ENCODE data around the gene EIF3B.
"Not testable (repeated sequence)": the region's sequence is repeated elsewhere in the genome, so short reads cannot be mapped to it uniquely, and the experiment has no call there.

The EIF3B gene

DNA sequence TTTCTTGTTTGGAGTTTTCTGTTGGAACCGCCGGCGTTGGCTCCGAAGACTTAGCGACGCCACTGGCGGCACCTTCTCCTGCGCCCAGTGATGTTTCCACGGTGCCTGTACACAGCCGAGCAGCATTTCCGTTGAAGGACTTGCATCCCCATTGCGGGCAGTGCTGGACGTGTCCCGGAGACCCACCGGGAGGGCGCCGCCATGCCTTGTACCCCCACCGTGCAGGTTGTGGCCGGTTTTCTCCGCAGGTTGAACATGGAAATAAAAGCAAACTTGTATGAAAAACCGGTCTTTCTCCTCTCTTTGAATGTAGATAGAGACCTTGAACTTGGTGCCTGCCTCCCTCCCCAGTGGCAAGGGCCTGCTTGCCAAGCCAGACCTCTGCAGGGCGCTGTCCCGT lies 25.8 kb downstream of the EIF3B start:
- Mint-ChIP-seq H3K4me3 (no peak overlapping the region), H3K27me3 (no peaks in the 10 kb centered on the region), H3K9me3 (no peaks in the 10 kb centered on the region), H3K27ac (no peak overlapping the region), H3K4me1 (peaks cover 21% of the 10 kb centered on the region)
- ATAC-seq (no peak), DNase-seq (no peak)

DNA sequence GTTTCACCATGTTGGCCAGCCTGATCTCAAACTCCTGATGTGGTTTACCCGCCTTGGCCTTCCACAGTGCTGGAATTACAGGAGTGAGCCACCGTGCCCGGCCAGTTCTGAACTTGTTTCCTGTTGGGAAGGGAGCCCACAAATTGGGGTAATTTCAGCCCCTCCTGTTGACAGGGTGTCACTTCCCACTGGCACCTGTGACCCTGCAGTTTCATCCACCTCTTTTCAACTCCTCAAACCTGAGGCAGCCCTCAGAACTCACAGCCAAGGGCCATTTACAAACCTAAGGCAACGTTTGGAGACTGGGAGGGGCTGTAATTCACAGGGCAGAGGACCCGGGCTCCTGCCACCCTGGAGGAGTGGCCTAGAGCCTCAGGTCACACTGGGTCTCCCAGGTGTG lies 26.6 kb downstream of the EIF3B start:
- no peak for ATAC-seq
- Mint-ChIP-seq H3K4me1 (peaks cover 21% of the 10 kb centered on the region), H3K27me3 (no peaks in the 10 kb centered on the region), H3K9me3 (no peaks in the 10 kb centered on the region), H3K27ac (no peak overlapping the region), H3K4me3 (no peak overlapping the region)
- DNase-seq = no peak

DNA sequence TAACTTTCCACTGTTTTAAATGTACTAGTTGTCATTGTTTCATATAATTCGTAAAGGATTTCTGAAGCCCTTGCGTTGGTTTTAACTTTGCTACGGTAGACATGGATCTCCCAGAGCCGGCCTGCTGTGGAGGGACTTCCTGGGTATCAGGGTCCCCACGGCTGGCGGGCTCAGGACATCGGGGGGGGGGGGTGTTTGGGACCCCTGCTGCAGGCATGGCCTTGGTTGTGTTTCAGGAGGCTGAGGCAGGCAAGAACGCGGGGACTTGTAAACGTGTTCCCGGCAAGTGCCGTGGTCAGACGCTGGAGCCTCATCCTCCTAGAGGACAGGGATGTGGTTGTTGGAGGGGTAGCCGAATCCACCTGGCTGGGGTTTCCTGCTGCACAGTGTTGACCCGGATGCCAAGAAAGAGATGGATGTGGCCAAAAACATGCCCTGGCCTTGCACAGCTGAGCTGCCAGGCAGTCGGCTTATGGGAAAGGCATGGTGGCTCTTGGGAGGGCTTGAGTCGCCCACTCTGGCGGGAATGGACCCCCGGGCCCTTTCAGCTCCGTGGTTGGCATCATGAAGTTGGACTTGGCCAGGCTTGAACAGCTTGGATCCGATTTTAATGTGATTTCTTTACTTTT lies 27.4 kb downstream of the EIF3B start:
- ATAC-seq (no peak), DNase-seq (no peak)
- H3K4me1 Mint-ChIP-seq = peaks cover 18% of the 10 kb centered on the region
- H3K27ac Mint-ChIP-seq = peak overlapping the region in 1 of 2 donors; percentile 76
- no peak overlapping the region for H3K4me3 Mint-ChIP-seq
- H3K27me3 Mint-ChIP-seq = no peaks in the 10 kb centered on the region
- no peaks in the 10 kb centered on the region for H3K9me3 Mint-ChIP-seq

DNA sequence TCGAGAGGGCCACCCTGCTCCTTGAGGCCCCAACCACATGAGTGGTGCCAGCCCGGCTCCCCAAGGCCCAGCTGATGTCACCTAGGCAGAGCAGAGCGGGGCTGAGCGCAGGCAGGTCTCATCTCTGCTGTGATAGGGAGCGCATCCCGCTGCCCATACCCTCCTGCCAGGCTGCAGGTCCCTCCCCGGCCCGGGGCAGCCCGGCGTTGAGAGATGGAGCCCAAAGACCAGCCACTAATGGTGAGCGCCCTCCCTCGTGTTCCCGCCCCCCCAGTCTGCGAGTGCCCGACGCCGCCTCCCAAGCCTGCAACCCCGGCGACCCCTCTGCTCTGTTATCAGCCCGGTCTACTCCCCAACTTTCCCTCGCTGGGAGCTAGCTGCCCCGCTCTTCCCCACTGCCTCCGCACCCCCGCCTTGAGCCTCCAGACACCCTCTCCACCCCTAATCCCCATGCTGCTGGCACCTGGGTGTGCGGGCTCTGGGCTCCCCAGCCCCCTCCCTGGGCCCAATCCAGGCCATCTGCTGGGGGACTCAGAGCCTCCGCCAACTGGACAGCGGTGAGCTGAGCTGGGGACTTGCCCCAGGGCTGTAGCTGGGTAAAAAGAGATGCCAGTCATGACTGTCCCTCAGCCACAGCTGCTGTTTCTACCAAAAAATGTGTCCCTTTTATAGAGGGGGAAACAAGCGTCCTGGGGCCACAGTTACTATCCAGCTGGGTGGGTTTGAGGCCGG lies 29.1 kb downstream of the EIF3B start:
- Mint-ChIP-seq H3K27me3 (no peaks in the 10 kb centered on the region), H3K4me3 (no peak overlapping the region), H3K27ac (peak overlapping the region in 1 of 2 donors; percentile 80), H3K4me1 (peaks cover 6% of the 10 kb centered on the region), H3K9me3 (no peaks in the 10 kb centered on the region)
- ATAC-seq (peak; percentile 39), DNase-seq (no peak)

DNA sequence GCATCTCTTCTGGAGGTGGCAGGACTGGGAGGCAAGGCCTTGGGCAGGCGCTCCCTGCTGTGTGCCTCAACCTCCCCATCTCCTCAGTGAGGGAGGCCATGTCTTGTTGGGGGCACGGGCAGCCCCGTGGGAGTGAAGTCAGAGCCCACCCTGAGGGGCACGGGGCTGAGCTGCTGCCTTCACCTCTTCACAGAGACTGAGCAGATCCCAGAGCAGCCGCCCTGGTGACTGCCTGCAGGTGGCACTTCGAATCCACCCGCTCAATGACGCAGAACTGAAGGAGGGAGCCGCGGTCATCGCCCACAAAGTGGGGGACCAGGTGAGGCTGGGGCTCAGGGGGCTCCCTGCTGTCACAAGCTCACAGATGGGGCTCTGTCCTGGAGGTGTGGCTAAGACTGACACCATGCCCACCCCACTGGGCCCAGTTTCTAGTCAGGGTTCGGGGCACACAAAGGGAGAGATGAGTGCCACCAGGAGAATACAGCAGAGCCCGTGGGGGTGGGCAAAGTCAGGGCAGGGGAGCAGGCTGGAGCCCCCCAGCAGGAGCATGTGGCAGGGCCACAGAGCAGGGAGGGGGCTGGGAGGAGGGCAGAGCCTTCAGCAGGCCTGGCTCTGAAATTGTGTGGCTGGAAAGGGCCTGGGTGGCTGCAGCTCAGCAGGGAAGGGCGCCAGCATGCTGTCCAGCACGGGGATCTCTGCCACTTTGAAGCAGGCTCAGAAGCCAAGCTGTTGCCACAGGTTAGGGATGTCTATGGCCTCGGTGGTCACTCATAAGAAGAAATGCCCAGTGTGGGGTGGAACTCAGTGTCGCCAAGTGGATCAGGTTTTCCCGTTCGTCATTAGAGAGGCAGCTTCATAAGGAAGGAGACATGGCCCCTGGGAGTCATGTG lies 30.0 kb downstream of the EIF3B start:
- Mint-ChIP-seq H3K9me3 (no peaks in the 10 kb centered on the region), H3K27ac (peak overlapping the region in 1 of 2 donors; percentile 88), H3K4me1 (peaks cover 6% of the 10 kb centered on the region), H3K4me3 (peak overlapping the region in 1 of 2 donors; percentile 15), H3K27me3 (no peaks in the 10 kb centered on the region)
- peak; percentile 16 for ATAC-seq
- DNase-seq = no peak

DNA sequence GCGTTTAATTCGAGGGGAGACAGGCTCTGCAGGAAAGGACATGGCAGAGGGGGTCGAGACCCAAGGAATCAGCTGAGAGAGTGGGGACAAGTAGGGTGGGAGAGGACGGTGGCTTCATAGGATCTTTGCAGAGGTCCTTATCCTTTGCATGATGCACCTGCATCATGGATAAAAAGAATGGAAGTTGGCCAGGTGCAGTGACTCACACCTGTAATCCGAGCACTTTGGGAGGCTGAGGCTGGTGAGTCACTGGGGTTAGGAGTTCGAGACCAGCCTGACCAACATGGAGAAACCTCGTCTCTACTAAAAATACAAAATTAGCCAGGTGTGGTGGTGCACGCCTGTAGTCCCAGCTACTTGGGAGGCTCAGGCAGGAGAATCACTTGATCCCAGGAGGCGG lies 31.5 kb downstream of the EIF3B start:
- ATAC-seq, DNase-seq, H3K27me3 Mint-ChIP-seq, H3K4me3 Mint-ChIP-seq, H3K9me3 Mint-ChIP-seq, H3K4me1 Mint-ChIP-seq: not testable (repeated sequence)
- peak overlapping the region in 1 of 2 donors; percentile 27 for H3K27ac Mint-ChIP-seq

DNA sequence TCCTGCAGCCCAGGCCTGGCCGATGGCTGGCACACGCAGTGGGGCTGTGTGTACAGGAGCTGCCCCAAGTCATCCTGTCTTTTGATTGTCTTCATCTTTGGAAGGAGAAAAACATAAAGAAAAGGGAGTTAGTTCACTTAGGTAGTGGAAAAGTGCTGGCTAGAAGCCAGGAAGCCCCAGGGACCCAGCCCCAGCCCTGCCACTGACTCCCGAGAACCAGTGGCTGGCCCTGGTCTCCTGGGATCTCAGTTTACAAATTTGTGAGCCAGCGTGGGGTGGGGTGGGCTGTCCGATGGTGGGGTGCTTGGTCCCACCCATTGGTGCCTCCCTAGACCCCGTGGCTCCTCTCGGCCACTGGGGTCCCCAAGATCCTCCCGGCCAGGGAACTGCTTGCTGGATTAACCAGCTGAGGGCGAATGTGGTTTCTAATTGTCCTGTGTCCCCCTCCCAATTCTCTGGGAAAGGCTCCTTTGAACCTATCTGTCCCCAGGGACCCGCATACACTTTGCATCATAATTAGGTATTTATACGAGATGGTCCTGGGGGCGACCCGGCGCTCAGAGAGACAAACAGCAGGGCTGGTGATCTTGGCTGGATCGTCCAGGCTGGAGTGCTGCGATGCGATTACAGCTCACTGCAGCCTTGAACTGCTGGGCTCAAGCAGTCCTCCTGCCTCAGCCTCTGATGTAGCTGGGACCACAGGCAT lies 32.5 kb downstream of the EIF3B start:
- DNase-seq (no peak), ATAC-seq (no peak)
- peaks cover 6% of the 10 kb centered on the region for H3K4me1 Mint-ChIP-seq
- no peak overlapping the region for H3K27ac Mint-ChIP-seq
- no peaks in the 10 kb centered on the region for H3K27me3 Mint-ChIP-seq
- H3K9me3 Mint-ChIP-seq = no peaks in the 10 kb centered on the region
- no peak overlapping the region for H3K4me3 Mint-ChIP-seq

DNA sequence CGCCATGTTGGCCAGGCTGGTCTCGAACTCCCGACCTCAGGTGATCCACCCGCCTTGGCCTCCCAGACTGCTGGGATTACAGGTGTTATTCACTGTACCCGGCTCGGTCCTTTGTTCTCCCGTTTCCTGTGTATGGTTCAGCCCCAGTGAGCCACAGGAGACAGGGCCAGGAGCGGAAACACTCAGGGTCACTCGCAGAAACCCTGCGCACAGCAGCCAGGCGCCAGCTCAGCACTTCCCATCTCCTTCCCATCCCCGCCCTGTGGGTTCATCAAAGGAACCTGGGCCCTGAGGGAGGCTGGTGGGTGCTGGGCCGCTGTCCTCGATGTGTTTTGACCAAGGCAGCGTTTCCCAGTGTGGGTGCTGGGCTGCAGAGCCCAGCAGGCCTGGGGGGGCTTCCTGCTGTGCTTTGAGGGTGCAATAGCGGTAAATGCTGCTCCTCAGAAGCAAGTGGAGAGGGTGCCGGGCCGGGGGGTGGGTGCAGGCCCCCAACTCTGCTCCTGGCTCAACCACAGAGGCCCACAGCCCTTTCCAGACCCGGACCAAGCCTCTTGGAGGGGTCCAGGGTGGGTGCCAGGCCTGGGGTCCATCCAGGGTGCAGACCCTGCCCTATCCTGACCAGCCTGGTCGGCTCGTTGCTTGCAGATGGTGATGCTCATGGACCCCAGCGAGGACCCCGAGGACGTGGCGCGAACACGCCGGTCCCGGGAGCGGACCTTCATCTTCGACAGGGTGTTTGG lies 33.4 kb downstream of the EIF3B start:
- Mint-ChIP-seq H3K27ac (no peak overlapping the region), H3K27me3 (no peaks in the 10 kb centered on the region), H3K9me3 (no peaks in the 10 kb centered on the region), H3K4me1 (peaks cover 6% of the 10 kb centered on the region), H3K4me3 (no peak overlapping the region)
- ATAC-seq = no peak
- DNase-seq = no peak

DNA sequence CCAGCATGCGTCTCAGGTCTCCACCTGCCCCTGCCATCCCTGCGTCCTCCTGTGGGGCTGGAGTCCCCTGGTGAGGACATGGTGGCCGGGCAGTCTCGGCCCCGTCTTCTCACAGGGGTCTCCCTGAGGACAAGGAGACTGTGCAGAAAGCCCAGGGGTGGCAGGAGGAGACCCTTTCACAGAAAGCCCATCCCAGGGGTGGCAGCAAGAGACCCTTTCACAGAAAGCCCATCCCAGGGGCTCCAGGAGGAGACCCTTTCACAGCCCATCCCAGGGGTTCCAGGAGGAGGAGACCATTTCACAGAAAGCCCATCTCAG lies 34.0 kb downstream of the EIF3B start:
- no peak overlapping the region for H3K4me3 Mint-ChIP-seq
- DNase-seq = no peak
- H3K4me1 Mint-ChIP-seq = peaks cover 6% of the 10 kb centered on the region
- no peaks in the 10 kb centered on the region for H3K9me3 Mint-ChIP-seq
- ATAC-seq = no peak
- H3K27ac Mint-ChIP-seq = no peak overlapping the region
- H3K27me3 Mint-ChIP-seq = no peaks in the 10 kb centered on the region

DNA sequence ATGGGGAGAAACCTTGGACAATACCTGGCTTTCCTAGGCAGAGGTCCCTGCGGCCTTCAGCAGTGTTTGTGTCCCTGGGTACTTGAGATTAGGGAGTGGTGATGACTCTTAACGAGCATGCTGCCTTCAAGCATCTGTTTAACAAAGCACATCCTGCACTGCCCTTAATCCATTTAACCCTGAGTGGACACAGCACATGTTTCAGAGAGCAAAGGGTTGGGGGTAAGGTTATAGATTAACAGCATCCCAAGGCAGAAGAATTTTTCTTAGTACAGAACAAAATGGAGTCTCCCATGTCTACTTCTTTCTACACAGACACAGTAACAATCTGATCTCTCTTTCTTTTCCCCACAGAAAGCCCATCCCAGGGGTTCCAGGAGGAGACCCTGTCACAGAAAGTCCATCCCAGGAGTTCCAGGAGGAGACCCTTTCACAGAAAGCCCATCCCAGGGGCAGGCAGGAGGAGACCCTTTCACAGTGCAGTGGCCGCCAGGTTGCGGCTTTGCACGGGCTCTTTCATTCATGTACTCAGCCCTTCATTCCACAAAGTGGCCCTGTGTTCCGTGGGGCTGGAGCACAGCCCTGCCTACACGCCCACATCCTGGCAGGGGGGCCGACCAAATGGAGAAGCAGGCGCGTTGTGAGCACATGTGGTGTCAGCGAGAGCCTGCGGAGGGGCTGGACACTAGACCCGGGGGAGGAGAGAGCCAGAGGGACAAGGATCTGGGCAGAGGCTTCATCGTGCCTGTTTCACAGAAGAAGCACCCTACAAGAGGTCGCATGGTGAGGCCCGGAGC lies 35.6 kb downstream of the EIF3B start:
- DNase-seq, ATAC-seq, H3K9me3 Mint-ChIP-seq, H3K4me1 Mint-ChIP-seq, H3K27me3 Mint-ChIP-seq, H3K4me3 Mint-ChIP-seq: not testable (repeated sequence)
- peak overlapping the region in 1 of 2 donors; percentile 10 for H3K27ac Mint-ChIP-seq

DNA sequence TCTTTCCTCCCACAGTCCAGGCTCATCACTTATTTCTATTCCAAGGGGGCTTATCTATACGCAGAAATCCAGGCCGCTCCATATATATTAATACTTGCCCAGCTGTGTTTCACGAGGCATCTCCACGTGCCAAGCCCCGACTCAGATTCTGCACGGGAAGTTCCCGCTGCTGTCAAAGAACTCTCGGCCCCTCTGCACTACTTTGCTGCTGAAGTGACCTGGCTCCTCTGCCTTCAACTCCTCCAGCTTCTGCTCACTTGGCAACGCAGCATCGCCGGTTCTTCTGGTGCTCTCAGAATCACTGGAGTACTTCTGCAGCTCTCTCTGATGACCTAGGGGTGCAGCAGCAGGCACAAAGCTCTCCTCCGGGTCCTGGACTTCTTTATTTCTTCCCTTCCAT lies 39.1 kb downstream of the EIF3B start:
- no peaks in the 10 kb centered on the region for H3K9me3 Mint-ChIP-seq
- DNase-seq (no peak), ATAC-seq (no peak)
- H3K4me3 Mint-ChIP-seq = no peak overlapping the region
- H3K4me1 Mint-ChIP-seq = no peaks in the 10 kb centered on the region
- H3K27me3 Mint-ChIP-seq = no peaks in the 10 kb centered on the region
- no peak overlapping the region for H3K27ac Mint-ChIP-seq

DNA sequence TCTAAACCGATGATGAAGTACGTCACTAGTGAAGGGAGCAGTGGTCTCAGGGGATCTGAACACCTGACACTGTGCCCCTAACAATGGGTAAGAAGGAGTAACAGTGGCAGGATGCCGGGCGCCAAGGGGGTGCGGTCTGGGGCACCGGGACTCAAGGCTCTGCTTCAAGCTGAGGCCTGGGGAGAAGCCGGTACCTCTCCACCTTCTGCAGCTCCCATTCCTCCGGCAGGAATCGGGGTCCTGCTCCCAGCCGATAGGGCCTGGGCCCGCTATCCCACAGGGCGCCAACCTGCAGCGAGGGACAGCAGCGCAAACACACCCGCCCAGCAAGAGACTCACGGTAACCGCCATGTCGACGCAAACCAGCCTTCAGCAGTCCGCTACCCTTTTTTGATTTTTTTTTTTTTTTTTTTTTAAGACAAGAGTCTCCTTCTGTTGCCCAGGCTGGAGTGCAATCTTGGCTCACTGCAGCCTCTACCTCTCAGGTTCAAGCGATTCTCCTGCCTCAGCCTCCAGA lies 40.0 kb downstream of the EIF3B start:
- Mint-ChIP-seq H3K4me1 (peaks cover 4% of the 10 kb centered on the region), H3K27ac (no peak overlapping the region), H3K4me3 (no peak overlapping the region), H3K27me3 (no peaks in the 10 kb centered on the region), H3K9me3 (no peaks in the 10 kb centered on the region)
- DNase-seq (no peak), ATAC-seq (no peak)

DNA sequence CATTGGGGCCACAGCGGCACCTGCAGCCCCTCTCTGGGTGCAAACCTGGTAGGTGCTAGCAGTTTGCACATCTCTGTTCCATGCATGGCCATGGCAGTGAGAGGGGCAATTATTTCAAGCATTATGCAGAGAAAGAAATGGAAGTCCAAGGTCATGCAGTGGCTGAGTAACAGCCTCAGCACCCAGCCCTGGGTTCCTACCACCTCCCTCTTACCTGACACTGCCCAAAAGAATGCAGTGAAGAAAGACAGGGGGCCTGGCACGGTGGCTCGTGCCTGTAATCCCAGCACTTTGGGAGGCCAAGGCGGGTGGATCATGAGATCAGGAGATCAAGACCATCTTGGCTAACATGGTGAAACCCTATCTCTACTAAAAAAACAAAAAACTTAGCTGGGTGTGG lies 43.9 kb downstream of the EIF3B start:
- H3K27ac Mint-ChIP-seq = peak overlapping the region in 1 of 2 donors; percentile 29
- H3K9me3 Mint-ChIP-seq = no peaks in the 10 kb centered on the region
- H3K4me3 Mint-ChIP-seq = no peak overlapping the region
- peaks cover 18% of the 10 kb centered on the region for H3K4me1 Mint-ChIP-seq
- no peaks in the 10 kb centered on the region for H3K27me3 Mint-ChIP-seq
- no peak for DNase-seq
- ATAC-seq = no peak

DNA sequence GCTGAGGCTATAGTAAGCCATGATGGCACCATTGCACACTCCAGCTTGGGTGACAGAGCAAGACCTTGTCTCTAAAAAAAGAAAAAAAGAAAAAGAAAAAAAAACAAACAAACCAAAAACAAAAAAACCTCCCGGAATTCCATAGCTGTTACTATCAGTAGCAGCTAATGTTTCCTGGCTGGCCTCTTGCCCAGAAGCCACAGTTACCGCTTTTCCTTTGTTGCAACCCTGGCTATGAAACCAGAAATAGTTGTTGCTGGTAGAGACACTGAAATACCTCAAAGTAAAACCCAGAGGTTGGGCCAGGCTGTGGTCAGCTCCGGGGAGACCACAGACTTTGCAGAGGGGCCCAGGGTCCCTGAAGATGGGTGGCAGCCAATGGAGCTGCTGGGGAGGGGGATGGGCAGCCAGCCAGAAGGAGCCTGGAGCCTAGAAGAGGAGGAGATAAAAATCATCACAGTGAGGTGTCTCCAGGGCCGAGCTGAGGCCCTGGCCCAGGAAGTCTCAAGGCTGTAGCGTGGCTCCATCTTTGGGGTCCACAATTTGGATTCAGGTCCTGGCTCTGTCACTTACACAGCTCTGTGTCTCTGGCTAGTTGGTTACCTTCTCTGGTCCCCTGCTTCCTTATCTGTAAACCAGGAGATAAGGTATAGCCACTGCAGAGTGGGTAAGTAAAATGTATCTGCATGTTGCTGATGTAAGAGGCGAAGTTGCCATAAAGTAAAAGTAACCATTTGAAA lies 45.4 kb downstream of the EIF3B start:
- H3K27me3 Mint-ChIP-seq = peaks cover 9% of the 10 kb centered on the region
- DNase-seq (peak; percentile 50 to 82), ATAC-seq (peak; percentile 67)
- H3K4me1 Mint-ChIP-seq = peaks cover 28% of the 10 kb centered on the region
- H3K9me3 Mint-ChIP-seq = no peaks in the 10 kb centered on the region
- peak overlapping the region; percentile 89 to 96 for H3K27ac Mint-ChIP-seq
- peak overlapping the region; percentile 57 to 71 for H3K4me3 Mint-ChIP-seq
